ENCODE data around the gene GNAO1.

DNA sequence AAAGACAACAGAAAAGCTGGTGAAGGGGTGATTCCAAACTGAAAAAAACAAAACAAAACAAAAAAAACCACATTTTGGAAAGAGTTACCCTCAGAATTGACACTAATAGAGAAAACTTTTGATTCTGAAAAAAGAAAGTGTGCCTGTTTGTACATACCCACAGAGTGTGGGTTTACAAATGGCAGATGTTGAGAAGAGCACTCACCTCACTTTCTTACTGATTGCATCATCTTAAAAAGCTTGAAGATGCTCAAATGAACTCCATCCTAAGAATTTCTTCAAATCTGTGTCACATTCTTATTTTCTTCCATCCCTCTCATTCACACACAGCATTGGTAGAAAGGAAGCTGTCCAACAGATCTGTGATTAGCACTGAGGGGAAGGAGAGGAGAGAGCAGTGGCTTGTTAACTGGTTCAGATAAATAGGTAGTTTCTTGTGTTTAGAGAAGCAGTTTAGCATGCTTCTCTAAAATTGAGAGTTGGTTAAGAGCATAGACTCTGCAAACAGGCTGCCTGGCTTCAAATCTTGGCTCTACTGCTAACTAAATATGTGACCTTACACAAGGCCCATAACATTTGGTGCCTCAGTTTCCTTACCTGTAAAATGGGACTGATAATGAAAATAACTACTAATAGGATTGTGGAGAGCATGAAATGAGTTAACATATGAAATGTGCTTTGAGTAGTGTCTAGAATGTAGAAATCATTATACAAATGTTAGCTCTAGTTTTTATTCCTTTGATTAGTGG lies 6.9 kb downstream of the GNAO1 start:
- TF ChIP-seq, protein P1, sequence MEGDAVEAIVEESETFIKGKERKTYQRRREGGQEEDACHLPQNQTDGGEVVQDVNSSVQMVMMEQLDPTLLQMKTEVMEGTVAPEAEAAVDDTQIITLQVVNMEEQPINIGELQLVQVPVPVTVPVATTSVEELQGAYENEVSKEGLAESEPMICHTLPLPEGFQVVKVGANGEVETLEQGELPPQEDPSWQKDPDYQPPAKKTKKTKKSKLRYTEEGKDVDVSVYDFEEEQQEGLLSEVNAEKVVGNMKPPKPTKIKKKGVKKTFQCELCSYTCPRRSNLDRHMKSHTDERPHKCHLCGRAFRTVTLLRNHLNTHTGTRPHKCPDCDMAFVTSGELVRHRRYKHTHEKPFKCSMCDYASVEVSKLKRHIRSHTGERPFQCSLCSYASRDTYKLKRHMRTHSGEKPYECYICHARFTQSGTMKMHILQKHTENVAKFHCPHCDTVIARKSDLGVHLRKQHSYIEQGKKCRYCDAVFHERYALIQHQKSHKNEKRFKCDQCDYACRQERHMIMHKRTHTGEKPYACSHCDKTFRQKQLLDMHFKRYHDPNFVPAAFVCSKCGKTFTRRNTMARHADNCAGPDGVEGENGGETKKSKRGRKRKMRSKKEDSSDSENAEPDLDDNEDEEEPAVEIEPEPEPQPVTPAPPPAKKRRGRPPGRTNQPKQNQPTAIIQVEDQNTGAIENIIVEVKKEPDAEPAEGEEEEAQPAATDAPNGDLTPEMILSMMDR (CRISPR knock-in tag; IDR thresholded peaks at IDR 0.05) = no peak
- TF ChIP-seq, protein P2, sequence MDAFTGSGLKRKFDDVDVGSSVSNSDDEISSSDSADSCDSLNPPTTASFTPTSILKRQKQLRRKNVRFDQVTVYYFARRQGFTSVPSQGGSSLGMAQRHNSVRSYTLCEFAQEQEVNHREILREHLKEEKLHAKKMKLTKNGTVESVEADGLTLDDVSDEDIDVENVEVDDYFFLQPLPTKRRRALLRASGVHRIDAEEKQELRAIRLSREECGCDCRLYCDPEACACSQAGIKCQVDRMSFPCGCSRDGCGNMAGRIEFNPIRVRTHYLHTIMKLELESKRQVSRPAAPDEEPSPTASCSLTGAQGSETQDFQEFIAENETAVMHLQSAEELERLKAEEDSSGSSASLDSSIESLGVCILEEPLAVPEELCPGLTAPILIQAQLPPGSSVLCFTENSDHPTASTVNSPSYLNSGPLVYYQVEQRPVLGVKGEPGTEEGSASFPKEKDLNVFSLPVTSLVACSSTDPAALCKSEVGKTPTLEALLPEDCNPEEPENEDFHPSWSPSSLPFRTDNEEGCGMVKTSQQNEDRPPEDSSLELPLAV (CRISPR knock-in tag; conservative IDR thresholded peaks at IDR 0.05; ENCODE audit: low read depth) = no peak
- no peak for TF ChIP-seq EZH2 (conservative IDR thresholded peaks at IDR 0.05; ENCODE audit: low read depth, low read length)
- no peak for TF ChIP-seq SALL2 (CRISPR knock-in tag; IDR thresholded peaks at IDR 0.05)
- no peak for TF ChIP-seq IKZF1 (IDR thresholded peaks at IDR 0.05)
- no peak for TF ChIP-seq HDAC1 (CRISPR knock-in tag; IDR thresholded peaks at IDR 0.05)
- TF ChIP-seq, protein P3, sequence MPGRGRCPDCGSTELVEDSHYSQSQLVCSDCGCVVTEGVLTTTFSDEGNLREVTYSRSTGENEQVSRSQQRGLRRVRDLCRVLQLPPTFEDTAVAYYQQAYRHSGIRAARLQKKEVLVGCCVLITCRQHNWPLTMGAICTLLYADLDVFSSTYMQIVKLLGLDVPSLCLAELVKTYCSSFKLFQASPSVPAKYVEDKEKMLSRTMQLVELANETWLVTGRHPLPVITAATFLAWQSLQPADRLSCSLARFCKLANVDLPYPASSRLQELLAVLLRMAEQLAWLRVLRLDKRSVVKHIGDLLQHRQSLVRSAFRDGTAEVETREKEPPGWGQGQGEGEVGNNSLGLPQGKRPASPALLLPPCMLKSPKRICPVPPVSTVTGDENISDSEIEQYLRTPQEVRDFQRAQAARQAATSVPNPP (CRISPR knock-in tag; IDR thresholded peaks at IDR 0.05) = no peak
- TF ChIP-seq, protein P4, sequence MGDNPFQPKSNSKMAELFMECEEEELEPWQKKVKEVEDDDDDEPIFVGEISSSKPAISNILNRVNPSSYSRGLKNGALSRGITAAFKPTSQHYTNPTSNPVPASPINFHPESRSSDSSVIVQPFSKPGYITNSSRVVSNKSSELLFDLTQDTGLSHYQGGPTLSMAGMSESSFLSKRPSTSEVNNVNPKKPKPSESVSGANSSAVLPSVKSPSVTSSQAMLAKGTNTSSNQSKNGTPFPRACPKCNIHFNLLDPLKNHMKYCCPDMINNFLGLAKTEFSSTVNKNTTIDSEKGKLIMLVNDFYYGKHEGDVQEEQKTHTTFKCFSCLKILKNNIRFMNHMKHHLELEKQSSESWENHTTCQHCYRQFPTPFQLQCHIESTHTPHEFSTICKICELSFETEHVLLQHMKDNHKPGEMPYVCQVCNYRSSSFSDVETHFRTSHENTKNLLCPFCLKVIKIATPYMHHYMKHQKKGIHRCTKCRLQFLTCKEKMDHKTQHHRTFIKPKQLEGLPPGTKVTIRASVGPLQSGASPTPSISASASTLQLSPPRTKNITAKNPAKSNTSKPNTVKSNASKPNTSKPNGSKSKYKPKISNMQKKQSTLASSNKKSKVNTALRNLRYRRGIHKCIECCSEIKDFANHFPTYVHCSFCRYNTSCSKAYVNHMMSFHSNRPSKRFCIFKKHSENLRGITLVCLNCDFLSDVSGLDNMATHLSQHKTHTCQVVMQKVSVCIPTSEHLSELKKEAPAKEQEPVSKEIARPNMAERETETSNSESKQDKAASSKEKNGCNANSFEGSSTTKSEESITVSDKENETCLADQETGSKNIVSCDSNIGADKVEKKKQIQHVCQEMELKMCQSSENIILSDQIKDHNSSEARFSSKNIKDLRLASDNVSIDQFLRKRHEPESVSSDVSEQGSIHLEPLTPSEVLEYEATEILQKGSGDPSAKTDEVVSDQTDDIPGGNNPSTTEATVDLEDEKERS (CRISPR knock-in tag; IDR thresholded peaks at IDR 0.05) = no peak

All from HepG2 (cell line).